Naive B cell (primary cell): ENCODE measurements around the gene OR56A4. TPM values are rescaled to one million over a fixed set of nuclear protein-coding genes. Genes with fewer than 3 reads are reported as not detected.
A peak's percentile ranks its signal among the peaks of the same experiment; 100 is the strongest.

Source experiments
- ATAC-seq, 2 donors: fragments of 150-1000 bp; cut with Tn5 transposase; 2 replicates each; pipeline ENCODE4 v1.10.0; 2021; ENCODE audit warnings: low read depth in 2 of 2, mild to moderate bottlenecking in 2 of 2, moderate library complexity in 2 of 2
- DNase-seq: peaks from one replicate; pipeline ENCODE4 v3.0.0; 2022
- H3K27ac Mint-ChIP-seq, 6 donors: one replicate each; pipeline ENCODE4 v1.8.0; 2020 to 2022; ENCODE audit warnings: mild to moderate bottlenecking in 6 of 6, mixed read lengths in 6 of 6, moderate library complexity in 5 of 6, inconsistent platforms in 2 of 6
- H3K27me3 Mint-ChIP-seq, 3 donors: one replicate each; pipeline ENCODE4 v1.8.0; 2021 to 2022; ENCODE audit warnings: mixed read lengths in 3 of 3, mild to moderate bottlenecking in 1 of 3
- H3K36me3 Mint-ChIP-seq, 2 donors: one replicate each; pipeline ENCODE4 v1.8.0; 2020 to 2022; ENCODE audit warnings: mixed read lengths in 2 of 2, inconsistent platforms in 1 of 2, mild to moderate bottlenecking in 1 of 2
- H3K4me1 Mint-ChIP-seq, 3 donors: one replicate each; pipeline ENCODE4 v1.8.0; 2020 to 2022; ENCODE audit warnings: mixed read lengths in 3 of 3, inconsistent platforms in 1 of 3, mild to moderate bottlenecking in 1 of 3, moderate library complexity in 1 of 3
- H3K4me3 Mint-ChIP-seq, 8 donors: one replicate each; pipeline ENCODE4 v1.8.0; 2020 to 2022; ENCODE audit warnings: mild to moderate bottlenecking in 8 of 8, mixed read lengths in 8 of 8, moderate library complexity in 8 of 8, inconsistent platforms in 2 of 8
- H3K9me3 Mint-ChIP-seq, 7 donors: one replicate each; pipeline ENCODE4 v1.8.0; 2020 to 2022; ENCODE audit warnings: mixed read lengths in 7 of 7, mild to moderate bottlenecking in 5 of 7, inconsistent platforms in 2 of 7, moderate library complexity in 1 of 7
- polyA plus RNA-seq, 6 donors: library from polyadenylated mRNA; unstranded; fragments of 300-500 nt; fragmentation: Illumina TruSeq; gene quantifications; one replicate each; pipeline ENCODE4 v1.2.3, GENCODE V29; 2021; ENCODE audit warnings: low read depth in 6 of 6

The OR56A4 gene
- polyA plus RNA-seq, result not detected

DNA sequence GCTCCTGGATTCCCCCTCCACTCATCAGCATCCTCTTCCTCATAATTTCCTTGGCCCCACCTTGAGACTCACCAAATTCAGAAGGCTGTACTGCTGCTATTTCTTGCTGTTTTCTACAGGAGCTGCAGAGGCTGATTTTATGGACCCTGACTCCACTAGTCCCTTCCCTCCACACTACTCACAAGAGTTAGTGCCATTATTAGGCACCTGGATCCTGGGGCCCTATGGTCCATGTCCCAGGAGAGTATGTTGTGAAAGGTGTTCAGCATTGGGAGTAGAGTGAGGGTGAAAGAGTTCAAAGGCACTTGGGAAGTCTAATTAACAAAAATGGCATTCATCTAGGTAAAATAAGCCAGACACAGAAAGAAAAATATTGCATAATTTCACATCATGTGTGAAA lies at the start of gene OR56A4:
TSS of gene OR56A4 (minus strand) at position 101 of the 400 bp plus-strand sequence. CDS start 3,954 bp downstream, outside the sequence.
- no peaks in the 10 kb centered on the region for H3K9me3 Mint-ChIP-seq
- H3K4me3 Mint-ChIP-seq, result no peak within 1 kb of the TSS
- no peak for ATAC-seq
- H3K27ac Mint-ChIP-seq, result no peak within 1 kb of the TSS
- DNase-seq, result no peak
- H3K4me1 Mint-ChIP-seq, result no peaks in the 10 kb centered on the region
- peaks cover 15 to 41% (median 16%) of the 10 kb centered on the region in 3 donors for H3K27me3 Mint-ChIP-seq
- no peaks in the 10 kb centered on the region for H3K36me3 Mint-ChIP-seq

DNA sequence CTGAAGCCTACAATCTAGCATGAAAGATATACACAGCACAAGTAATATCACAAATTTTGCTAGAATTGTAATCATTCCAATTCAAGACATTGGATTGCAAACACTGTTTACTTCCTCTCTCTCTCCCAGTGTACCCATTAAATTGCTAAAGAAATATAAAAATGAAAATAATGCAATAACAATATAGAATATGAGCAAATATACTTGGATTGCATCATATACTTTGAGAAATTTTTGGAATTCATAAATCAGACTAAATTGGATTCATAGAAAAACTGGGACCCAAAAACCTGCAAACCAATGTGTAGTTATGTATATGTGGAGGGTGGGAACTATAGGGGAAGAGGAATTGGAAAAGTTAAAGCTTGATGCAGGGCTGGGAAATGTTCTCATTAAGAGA lies 48.8 kb upstream of the OR56A4 start:
- H3K27me3 Mint-ChIP-seq, result peaks cover 10 to 22% (median 19%) of the 10 kb centered on the region in 3 donors
- H3K4me1 Mint-ChIP-seq, result no peaks in the 10 kb centered on the region
- peaks cover 0 to 7% (median 2%) of the 10 kb centered on the region in 7 donors for H3K9me3 Mint-ChIP-seq
- H3K4me3 Mint-ChIP-seq, result no peak overlapping the region
- no peaks in the 10 kb centered on the region for H3K36me3 Mint-ChIP-seq
- H3K27ac Mint-ChIP-seq, result no peak overlapping the region
- ATAC-seq, result no peak
- no peak for DNase-seq

GRCh38 chr11:6052374-6052773 lies 45.6 kb upstream of the OR56A4 start:
- Mint-ChIP-seq H3K27ac (no peak overlapping the region), H3K27me3 (peaks cover 22 to 25% (median 24%) of the 10 kb centered on the region in 3 donors), H3K9me3 (peaks cover 0 to 4% (median 0%) of the 10 kb centered on the region in 7 donors), H3K4me3 (no peak overlapping the region), H3K36me3 (no peaks in the 10 kb centered on the region), H3K4me1 (no peaks in the 10 kb centered on the region)
- no peak for ATAC-seq
- DNase-seq, result no peak

- Mint-ChIP-seq H3K27me3 (peaks cover 18 to 35% (median 25%) of the 10 kb centered on the region in 3 donors), H3K4me1 (no peaks in the 10 kb centered on the region), H3K4me3 (no peak overlapping the region), H3K9me3 (no peaks in the 10 kb centered on the region), H3K36me3 (no peaks in the 10 kb centered on the region), H3K27ac (no peak overlapping the region)
- DNase-seq (no peak), ATAC-seq (no peak)
Observed at GRCh38 chr11:6040874-6041273, 34.1 kb upstream of the OR56A4 start.

DNA sequence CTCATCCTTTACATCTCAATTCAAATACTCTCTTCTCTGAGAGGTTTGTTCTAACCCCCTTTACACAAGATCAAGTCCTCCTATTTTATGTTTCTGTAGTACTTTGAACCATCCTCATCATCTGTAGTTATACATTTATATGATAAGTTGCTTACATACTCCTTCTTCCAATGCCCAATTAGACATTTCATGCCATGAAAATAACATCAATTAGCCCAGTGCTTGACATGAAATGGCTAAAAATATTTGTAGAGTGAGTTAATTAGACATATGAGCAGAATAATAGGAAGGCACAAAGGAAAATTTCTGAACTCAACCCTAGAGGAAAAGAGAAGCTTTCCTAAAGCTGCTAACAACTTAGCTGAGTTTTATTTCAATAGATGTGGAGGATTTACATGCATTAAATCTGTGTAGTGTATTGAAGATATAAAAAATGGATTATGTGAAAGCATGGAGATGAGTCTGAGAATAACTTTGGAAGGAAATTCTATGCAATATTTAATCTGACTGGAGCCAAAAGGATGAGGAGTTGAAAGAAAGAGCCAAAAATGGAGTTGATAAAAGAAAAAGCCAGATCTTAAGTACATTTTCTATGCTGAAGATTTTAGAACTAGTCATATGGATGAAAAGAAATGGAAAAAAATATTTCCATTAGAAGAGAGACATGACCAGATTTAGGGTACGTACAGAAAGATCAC lies 24.1 kb upstream of the OR56A4 start, which contains the start of gene OR56A1:
TSS of gene OR56A1 (minus strand) at position 51 of the 698 bp plus-strand sequence. CDS start 3,066 bp downstream, outside the sequence.
- H3K36me3 Mint-ChIP-seq, result no peaks in the 10 kb centered on the region
- H3K4me1 Mint-ChIP-seq, result no peaks in the 10 kb centered on the region
- no peak for ATAC-seq
- H3K4me3 Mint-ChIP-seq, result no peak within 1 kb of the TSS
- no peaks in the 10 kb centered on the region for H3K9me3 Mint-ChIP-seq
- no peak within 1 kb of the TSS for H3K27ac Mint-ChIP-seq
- no peak for DNase-seq
- peaks cover 10 to 14% (median 10%) of the 10 kb centered on the region in 3 donors for H3K27me3 Mint-ChIP-seq

DNA sequence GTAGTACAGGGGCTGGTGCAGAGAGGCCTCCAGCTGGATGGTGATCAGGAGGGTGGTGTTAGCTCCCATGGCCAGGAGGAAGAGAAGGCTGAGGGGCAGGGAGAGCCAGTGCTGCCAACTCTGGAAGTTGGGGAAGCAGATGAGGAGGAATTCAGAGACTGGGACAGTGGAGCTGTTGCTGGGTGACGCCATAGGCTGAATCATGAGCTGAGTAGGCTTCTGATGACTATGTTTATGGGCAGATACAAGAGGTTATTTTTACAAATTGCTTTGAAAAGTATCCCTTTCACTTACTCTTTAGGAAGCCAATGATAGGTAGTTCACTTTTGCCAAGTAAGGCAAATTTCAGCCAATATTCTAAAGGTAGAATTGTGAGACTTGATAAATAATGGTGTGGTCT lies 20.8 kb upstream of the OR56A4 start:
- ATAC-seq (no peak), DNase-seq (no peak)
- Mint-ChIP-seq H3K36me3 (no peaks in the 10 kb centered on the region), H3K9me3 (no peaks in the 10 kb centered on the region), H3K27ac (no peak overlapping the region), H3K4me1 (no peaks in the 10 kb centered on the region), H3K4me3 (no peak overlapping the region), H3K27me3 (peaks cover 16 to 28% (median 19%) of the 10 kb centered on the region in 3 donors)

- DNase-seq (no peak), ATAC-seq (no peak)
- Mint-ChIP-seq H3K4me3 (no peak overlapping the region), H3K4me1 (no peaks in the 10 kb centered on the region), H3K36me3 (no peaks in the 10 kb centered on the region), H3K27ac (peak overlapping the region in 1 of 6 donors; percentile 21), H3K9me3 (no peaks in the 10 kb centered on the region), H3K27me3 (peaks cover 16 to 34% (median 19%) of the 10 kb centered on the region in 3 donors)
Observed at GRCh38 chr11:6025056-6025455, 18.3 kb upstream of the OR56A4 start.

DNA sequence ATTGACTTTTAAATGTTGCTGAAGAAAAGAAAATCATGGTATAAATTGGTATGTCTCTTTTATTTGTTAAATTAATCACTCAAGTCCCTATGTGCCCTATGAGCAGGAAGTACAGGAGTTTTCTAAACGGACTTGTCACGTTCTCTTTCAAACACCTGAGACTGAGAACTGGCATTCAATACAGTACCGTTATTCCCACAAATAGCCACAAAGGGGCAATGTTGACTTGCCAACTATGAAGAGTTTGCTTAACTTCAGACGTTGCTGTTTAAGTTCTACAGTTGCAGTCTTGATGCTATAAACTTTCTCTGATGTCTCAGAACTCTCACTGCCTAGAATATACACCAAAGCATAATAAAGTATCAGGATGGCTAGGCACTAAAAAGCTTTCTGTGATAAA lies 16.2 kb upstream of the OR56A4 start:
- Mint-ChIP-seq H3K27ac (no peak overlapping the region), H3K4me3 (no peak overlapping the region), H3K27me3 (peaks cover 16 to 34% (median 25%) of the 10 kb centered on the region in 3 donors), H3K4me1 (no peaks in the 10 kb centered on the region), H3K36me3 (no peaks in the 10 kb centered on the region), H3K9me3 (no peaks in the 10 kb centered on the region)
- DNase-seq (peak; percentile 6), ATAC-seq (no peak)

- peaks cover 10 to 28% (median 15%) of the 10 kb centered on the region in 3 donors for H3K27me3 Mint-ChIP-seq
- peaks cover 0 to 4% of the 10 kb centered on the region in 2 donors for H3K36me3 Mint-ChIP-seq
- no peak overlapping the region for H3K27ac Mint-ChIP-seq
- ATAC-seq (no peak), DNase-seq (no peak)
- no peak overlapping the region for H3K4me3 Mint-ChIP-seq
- no peaks in the 10 kb centered on the region for H3K4me1 Mint-ChIP-seq
- peaks cover 5 to 28% (median 15%) of the 10 kb centered on the region in 7 donors for H3K9me3 Mint-ChIP-seq
Observed at GRCh38 chr11:6013042-6013441, 6.3 kb upstream of the OR56A4 start.

GRCh38 chr11:6012035-6012668 lies 5.4 kb upstream of the OR56A4 start:
- peaks cover 5 to 22% (median 10%) of the 10 kb centered on the region in 7 donors for H3K9me3 Mint-ChIP-seq
- ATAC-seq (no peak), DNase-seq (no peak)
- H3K27me3 Mint-ChIP-seq, result peaks cover 10 to 28% (median 15%) of the 10 kb centered on the region in 3 donors
- no peaks in the 10 kb centered on the region for H3K4me1 Mint-ChIP-seq
- no peak overlapping the region for H3K27ac Mint-ChIP-seq
- no peak overlapping the region for H3K4me3 Mint-ChIP-seq
- H3K36me3 Mint-ChIP-seq, result peaks cover 0 to 4% of the 10 kb centered on the region in 2 donors

GRCh38 chr11:6006395-6006794 lies 351 bp downstream of the OR56A4 start:
- peaks cover 15 to 40% (median 16%) of the 10 kb centered on the region in 3 donors for H3K27me3 Mint-ChIP-seq
- H3K9me3 Mint-ChIP-seq, result no peaks in the 10 kb centered on the region
- no peak overlapping the region for H3K4me3 Mint-ChIP-seq
- ATAC-seq, result no peak
- no peaks in the 10 kb centered on the region for H3K4me1 Mint-ChIP-seq
- no peak overlapping the region for H3K27ac Mint-ChIP-seq
- no peak for DNase-seq
- no peaks in the 10 kb centered on the region for H3K36me3 Mint-ChIP-seq

DNA sequence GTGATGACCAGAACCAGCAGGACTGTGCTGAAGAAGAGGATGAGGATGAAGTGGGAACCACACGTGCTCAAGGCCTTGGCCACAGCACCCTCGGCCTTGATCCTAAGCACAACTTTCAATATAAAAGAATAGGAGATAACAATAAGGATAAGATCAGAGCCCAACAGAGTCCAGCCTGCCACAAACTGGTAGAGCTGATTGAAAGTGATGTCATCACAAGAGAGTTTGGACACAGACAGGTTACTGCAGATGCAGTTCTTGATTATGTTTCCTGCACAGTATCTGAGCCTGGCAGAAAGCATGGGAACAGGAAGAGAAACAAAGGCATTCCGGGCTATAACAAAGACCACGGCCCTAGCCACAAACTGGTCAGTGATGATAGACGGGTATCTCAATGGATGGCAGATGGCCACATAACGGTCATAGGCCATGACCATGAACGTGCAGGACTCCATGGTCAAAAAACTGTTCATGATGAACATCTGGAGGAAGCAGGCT lies 4.5 kb downstream of the OR56A4 start:
- no peak for ATAC-seq
- H3K9me3 Mint-ChIP-seq, result peaks cover 0 to 5% (median 0%) of the 10 kb centered on the region in 7 donors

GRCh38 chr11:5994791-5995190 lies 12.0 kb downstream of the OR56A4 start:
- no peak for ATAC-seq
- H3K4me1 Mint-ChIP-seq, result no peaks in the 10 kb centered on the region
- no peak overlapping the region for H3K4me3 Mint-ChIP-seq
- H3K27ac Mint-ChIP-seq, result no peak overlapping the region
- H3K36me3 Mint-ChIP-seq, result no peaks in the 10 kb centered on the region
- H3K27me3 Mint-ChIP-seq, result peaks cover 9 to 18% (median 12%) of the 10 kb centered on the region in 3 donors
- peaks cover 0 to 4% (median 0%) of the 10 kb centered on the region in 7 donors for H3K9me3 Mint-ChIP-seq
- no peak for DNase-seq

More for the DNA sequence above, 4.5 kb downstream of the OR56A4 start:
- H3K27me3 Mint-ChIP-seq, result peaks cover 11 to 35% (median 13%) of the 10 kb centered on the region in 3 donors
- peak overlapping the region in 1 of 6 donors; percentile 5 for H3K27ac Mint-ChIP-seq
- H3K4me3 Mint-ChIP-seq, result no peak overlapping the region
- no peaks in the 10 kb centered on the region for H3K4me1 Mint-ChIP-seq
- no peak for DNase-seq
- no peaks in the 10 kb centered on the region for H3K36me3 Mint-ChIP-seq
